ENCODE results near the gene MKNK1.

MKNK1 gene

DNA sequence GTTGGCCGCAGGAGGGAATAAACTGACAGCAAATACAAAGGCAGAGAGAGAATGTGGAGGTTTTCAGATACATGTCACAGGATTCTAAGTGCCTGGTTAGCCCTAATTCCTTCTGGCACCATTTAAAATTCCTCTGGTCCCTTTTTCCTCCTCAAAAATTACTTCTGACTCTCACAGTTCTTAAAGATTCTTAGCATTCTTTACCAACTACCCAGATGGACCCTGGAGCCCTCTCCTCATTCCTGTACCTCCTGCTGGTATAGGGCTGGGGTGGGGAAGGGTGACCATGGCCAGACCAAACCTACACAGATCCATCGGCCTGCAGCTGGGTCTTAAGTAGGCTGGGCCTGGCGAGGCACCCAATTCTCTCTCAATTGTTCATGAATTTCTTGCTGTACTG, 7.2 kb downstream of the MKNK1 start:
- H3K27ac ChIP-seq: no peak overlapping the region
- no peak for DNase-seq (ENCODE audit: low read depth, low spot score)
- H3K36me3 ChIP-seq (ENCODE audit: insufficient read depth, low read length): no peaks in the 10 kb centered on the region; the same call in 1 of the 2 replicates

DNA sequence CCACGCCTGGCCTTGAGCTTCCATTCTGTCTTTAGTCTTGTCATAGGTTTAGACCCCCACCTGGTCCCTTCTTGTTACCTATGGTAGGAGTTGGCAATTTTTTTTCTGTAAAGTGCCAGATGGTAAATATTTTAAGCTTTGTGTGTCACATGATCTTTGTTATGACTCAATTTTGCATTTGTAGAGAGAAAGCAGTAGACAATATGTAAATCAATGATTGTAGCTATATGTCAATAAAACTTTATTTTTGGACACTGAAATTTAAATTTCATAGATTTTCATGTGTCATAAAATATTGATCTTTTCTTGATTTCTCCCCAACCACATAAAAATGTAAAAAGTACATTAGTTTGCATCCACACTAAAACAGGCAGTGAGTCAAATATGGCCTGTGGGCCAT, 8.0 kb downstream of the MKNK1 start:
- Histone ChIP-seq H3K4me3 (no peak overlapping the region), H3K9ac (ENCODE audit: insufficient read length) (no peak overlapping the region), H3K36me3 (ENCODE audit: insufficient read depth, low read length) (peaks cover 6% of the 10 kb centered on the region; the same call in 1 of the 2 replicates), H3K9me3 (ENCODE audit: low read depth, low read length) (no peaks in the 10 kb centered on the region), H3K27ac (no peak overlapping the region)
- DNase-seq (ENCODE audit: low read depth, low spot score): no peak
- TF ChIP-seq POLR2AphosphoS5 (IDR thresholded peaks at IDR 0.05; ENCODE audit: borderline replicate concordance, low read depth, low read length): no peak
- TF ChIP-seq FOXP2 (optimal IDR thresholded peaks at IDR 0.05; ENCODE audit: control extremely low read depth, extremely low read length, insufficient read depth): no peak
- no peak for TF ChIP-seq EZH2 (IDR thresholded peaks at IDR 0.05)

More for the DNA sequence above, 7.2 kb downstream of the MKNK1 start:
- no peak overlapping the region for H3K9ac ChIP-seq (ENCODE audit: insufficient read length)
- no peak overlapping the region for H3K4me3 ChIP-seq
- TF ChIP-seq FOXP2 (optimal IDR thresholded peaks at IDR 0.05; ENCODE audit: control extremely low read depth, extremely low read length, insufficient read depth) (no peak), POLR2AphosphoS5 (IDR thresholded peaks at IDR 0.05; ENCODE audit: borderline replicate concordance, low read depth, low read length) (no peak), EZH2 (IDR thresholded peaks at IDR 0.05) (no peak)
- H3K9me3 ChIP-seq (ENCODE audit: low read depth, low read length): no peaks in the 10 kb centered on the region

DNA sequence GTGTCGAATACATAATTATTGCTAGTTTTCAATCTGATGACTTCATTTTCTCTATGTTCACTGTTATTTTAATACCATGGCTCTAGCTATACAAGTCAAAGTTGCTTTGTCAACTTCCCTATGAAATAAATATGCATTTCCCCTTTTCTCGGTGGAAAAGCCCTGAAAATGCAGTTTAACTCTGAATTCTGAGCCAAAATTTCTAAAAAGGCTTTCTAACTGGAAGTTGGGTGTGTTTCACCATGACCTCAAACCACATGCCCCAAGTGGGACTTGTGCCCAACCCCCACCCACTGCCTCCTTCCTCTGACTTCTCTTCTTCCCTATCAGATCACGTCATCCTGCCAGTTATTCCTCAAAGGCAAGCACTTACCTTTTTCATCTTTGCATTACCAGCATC, 8.9 kb downstream of the MKNK1 start:
- no peak overlapping the region for H3K9ac ChIP-seq (ENCODE audit: insufficient read length)
- H3K36me3 ChIP-seq (ENCODE audit: insufficient read depth, low read length): peaks cover 7% of the 10 kb centered on the region; the same call in 1 of the 2 replicates
- no peaks in the 10 kb centered on the region for H3K9me3 ChIP-seq (ENCODE audit: low read depth, low read length)
- H3K4me3 ChIP-seq: no peak overlapping the region
- no peak for DNase-seq (ENCODE audit: low read depth, low spot score)
- TF ChIP-seq EZH2 (IDR thresholded peaks at IDR 0.05) (no peak), FOXP2 (optimal IDR thresholded peaks at IDR 0.05; ENCODE audit: control extremely low read depth, extremely low read length, insufficient read depth) (no peak)
- H3K27ac ChIP-seq: no peak overlapping the region

DNA sequence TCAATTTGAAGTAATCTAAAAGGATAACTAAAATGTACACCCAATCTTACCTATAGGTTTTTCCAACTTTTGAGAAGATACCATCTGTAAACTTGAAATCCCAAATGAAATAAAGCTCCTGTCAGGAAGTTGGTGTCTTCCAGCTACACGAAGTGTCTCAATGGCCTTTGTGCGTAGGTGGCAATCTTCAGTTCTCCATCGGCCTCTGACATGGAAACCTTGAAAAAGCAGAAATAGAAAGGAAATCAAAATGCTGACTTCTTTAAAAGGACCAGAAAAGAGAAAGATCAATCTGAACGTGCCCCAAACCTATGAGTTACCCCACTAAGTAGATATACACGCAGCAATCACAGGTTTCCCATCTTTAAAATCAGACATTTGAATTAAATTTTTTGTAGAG, 10.0 kb downstream of the MKNK1 start:
- DNase-seq (ENCODE audit: low read depth, low spot score): no peak
- no peak overlapping the region for H3K9ac ChIP-seq (ENCODE audit: insufficient read length)
- peaks cover 7% of the 10 kb centered on the region; the same call in 1 of the 2 replicates for H3K36me3 ChIP-seq (ENCODE audit: insufficient read depth, low read length)
- no peak for TF ChIP-seq EZH2 (IDR thresholded peaks at IDR 0.05)
- TF ChIP-seq FOXP2 (optimal IDR thresholded peaks at IDR 0.05; ENCODE audit: control extremely low read depth, extremely low read length, insufficient read depth): no peak
- TF ChIP-seq POLR2AphosphoS5 (IDR thresholded peaks at IDR 0.05; ENCODE audit: borderline replicate concordance, low read depth, low read length): no peak
- no peak overlapping the region for H3K4me3 ChIP-seq
- H3K9me3 ChIP-seq (ENCODE audit: low read depth, low read length): no peaks in the 10 kb centered on the region
- H3K27ac ChIP-seq: no peak overlapping the region

DNA sequence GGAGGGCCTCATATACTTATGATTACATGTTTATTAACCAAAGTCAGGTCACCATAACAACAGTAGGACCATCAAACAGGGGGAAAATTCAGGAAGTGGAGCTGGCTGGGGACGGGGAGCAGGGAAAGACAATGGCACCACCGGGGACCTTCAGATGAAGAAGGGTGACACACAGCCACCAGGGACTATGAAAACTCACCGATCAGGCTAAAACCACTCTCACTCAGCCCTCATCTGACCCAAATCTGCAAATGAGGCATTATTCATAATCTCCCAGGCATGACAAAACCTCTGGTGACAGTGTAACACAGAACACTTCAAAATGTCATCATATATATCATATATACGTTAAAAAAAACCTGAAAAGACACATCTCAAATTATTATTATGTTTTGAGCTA, 11.2 kb downstream of the MKNK1 start:
- Histone ChIP-seq H3K36me3 (ENCODE audit: insufficient read depth, low read length) (peaks cover 7% of the 10 kb centered on the region; the same call in 1 of the 2 replicates), H3K27ac (no peak overlapping the region), H3K9me3 (ENCODE audit: low read depth, low read length) (no peaks in the 10 kb centered on the region), H3K9ac (ENCODE audit: insufficient read length) (no peak overlapping the region), H3K4me3 (no peak overlapping the region)
- no peak for DNase-seq (ENCODE audit: low read depth, low spot score)
- TF ChIP-seq POLR2AphosphoS5 (IDR thresholded peaks at IDR 0.05; ENCODE audit: borderline replicate concordance, low read depth, low read length) (no peak), FOXP2 (optimal IDR thresholded peaks at IDR 0.05; ENCODE audit: control extremely low read depth, extremely low read length, insufficient read depth) (no peak), EZH2 (IDR thresholded peaks at IDR 0.05) (no peak)

DNA sequence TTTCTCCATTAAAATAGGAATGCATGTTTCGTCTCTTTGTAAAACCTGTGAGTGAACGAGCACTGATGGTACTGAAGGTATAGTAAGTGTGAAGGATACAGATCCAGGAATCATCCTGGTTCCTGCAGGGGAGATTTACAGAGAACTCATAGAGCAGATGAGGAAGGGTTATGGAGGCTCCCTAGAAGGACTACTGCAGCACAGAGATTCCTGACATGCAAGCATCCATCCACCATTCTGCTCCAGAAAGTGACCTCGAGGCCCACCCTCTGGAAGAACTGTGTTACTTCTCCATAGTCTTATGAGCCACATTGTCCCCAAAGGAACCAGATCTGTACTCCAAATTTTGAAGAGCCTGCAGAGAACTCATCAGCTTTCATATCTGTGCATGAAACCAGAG, 14.5 kb downstream of the MKNK1 start:
- peaks cover 7% of the 10 kb centered on the region; the same call in 1 of the 2 replicates for H3K36me3 ChIP-seq (ENCODE audit: insufficient read depth, low read length)
- H3K9me3 ChIP-seq (ENCODE audit: low read depth, low read length): no peaks in the 10 kb centered on the region
- no peak overlapping the region for H3K9ac ChIP-seq (ENCODE audit: insufficient read length)
- TF ChIP-seq EZH2 (IDR thresholded peaks at IDR 0.05): no peak
- no peak for TF ChIP-seq POLR2AphosphoS5 (IDR thresholded peaks at IDR 0.05; ENCODE audit: borderline replicate concordance, low read depth, low read length)
- no peak for TF ChIP-seq FOXP2 (optimal IDR thresholded peaks at IDR 0.05; ENCODE audit: control extremely low read depth, extremely low read length, insufficient read depth)
- no peak for DNase-seq (ENCODE audit: low read depth, low spot score)
- no peak overlapping the region for H3K4me3 ChIP-seq
- no peak overlapping the region for H3K27ac ChIP-seq

DNA sequence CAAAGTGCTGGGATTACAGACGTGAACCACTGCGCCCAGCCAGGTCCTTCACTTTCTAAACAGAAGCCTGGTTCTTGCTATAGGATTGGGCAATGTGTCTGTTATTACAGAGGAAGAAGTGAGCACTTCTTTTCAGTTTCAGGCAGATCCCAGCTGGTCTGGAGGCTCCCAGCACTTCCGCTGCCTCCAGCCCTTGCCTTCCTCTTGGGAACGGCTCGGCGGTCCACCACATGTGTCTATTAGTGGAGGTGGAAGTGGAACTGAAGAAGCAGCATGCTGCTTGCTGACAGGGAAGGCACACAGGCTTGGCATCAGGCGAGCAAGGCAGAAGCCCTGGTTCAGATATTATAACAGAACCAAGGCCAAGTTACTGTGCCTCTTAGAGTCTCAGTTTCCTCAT, 17.0 kb downstream of the MKNK1 start:
- Histone ChIP-seq H3K27ac (no peak overlapping the region), H3K9me3 (ENCODE audit: low read depth, low read length) (no peaks in the 10 kb centered on the region)
- TF ChIP-seq POLR2AphosphoS5 (IDR thresholded peaks at IDR 0.05; ENCODE audit: borderline replicate concordance, low read depth, low read length) (no peak), EZH2 (IDR thresholded peaks at IDR 0.05) (no peak), FOXP2 (optimal IDR thresholded peaks at IDR 0.05; ENCODE audit: control extremely low read depth, extremely low read length, insufficient read depth) (no peak)

DNA sequence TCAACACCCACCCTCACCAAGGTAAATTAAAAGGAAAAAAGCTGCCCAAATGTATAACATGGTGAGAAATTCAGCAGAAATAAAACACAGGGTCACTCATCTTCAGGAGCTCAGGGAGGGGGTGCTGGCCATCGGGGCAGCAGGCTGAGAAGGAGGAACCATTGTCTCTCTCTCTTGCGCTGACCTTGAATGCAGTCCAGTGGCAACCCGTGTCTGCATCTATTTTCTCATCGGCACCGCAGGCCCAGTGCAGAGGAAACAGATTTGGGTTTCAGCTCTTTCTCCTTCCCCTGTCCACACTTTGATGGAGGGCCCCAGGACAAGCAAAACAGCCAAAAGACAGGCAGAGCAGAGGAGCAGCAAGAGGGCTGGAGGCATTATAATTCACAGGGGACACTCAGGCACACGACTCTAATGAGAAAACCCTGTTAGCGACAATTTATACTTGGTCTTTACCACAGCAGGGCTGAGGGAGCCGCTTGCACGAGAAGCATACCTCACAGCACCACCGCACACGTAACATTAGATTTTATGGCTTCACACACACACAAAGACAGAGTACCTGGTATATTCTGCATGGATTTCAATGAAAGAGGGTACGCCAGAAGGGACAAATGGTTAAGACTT, 18.6 kb downstream of the MKNK1 start:
- no peak for TF ChIP-seq EZH2 (IDR thresholded peaks at IDR 0.05)
- TF ChIP-seq POLR2AphosphoS5 (IDR thresholded peaks at IDR 0.05; ENCODE audit: borderline replicate concordance, low read depth, low read length): no peak
- TF ChIP-seq FOXP2 (optimal IDR thresholded peaks at IDR 0.05; ENCODE audit: control extremely low read depth, extremely low read length, insufficient read depth): no peak
- peaks cover under 1% of the 10 kb centered on the region; the same call in 1 of the 2 replicates for H3K36me3 ChIP-seq (ENCODE audit: insufficient read depth, low read length)

More for the DNA sequence above, 17.0 kb downstream of the MKNK1 start:
- Histone ChIP-seq H3K9ac (ENCODE audit: insufficient read length) (no peak overlapping the region), H3K4me3 (no peak overlapping the region), H3K36me3 (ENCODE audit: insufficient read depth, low read length) (peaks cover 7% of the 10 kb centered on the region; the same call in 1 of the 2 replicates)
- DNase-seq (ENCODE audit: low read depth, low spot score): no peak

DNA sequence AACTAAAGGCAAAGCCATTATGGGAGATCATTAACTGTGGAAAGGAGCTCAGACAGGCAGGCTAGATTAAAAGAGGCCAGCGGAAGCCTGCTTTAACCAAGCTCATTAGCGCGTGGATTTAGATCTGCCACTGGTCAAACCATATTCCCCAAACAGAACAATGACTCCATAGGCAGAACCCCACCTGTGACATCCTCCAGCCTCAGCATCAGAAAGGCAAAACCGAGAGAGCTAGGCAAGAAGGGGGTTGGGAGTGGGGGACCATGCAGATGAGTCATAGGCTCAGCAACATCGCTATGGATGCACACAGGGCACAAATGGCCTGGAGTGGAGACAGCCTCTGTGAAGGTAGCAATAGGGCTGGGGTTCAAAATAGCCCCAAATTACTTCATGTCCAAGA, 20.6 kb downstream of the MKNK1 start:
- no peak overlapping the region for H3K27ac ChIP-seq
- no peak overlapping the region for H3K4me3 ChIP-seq
- no peak for DNase-seq (ENCODE audit: low read depth, low spot score)
- TF ChIP-seq POLR2AphosphoS5 (IDR thresholded peaks at IDR 0.05; ENCODE audit: borderline replicate concordance, low read depth, low read length) (no peak), FOXP2 (optimal IDR thresholded peaks at IDR 0.05; ENCODE audit: control extremely low read depth, extremely low read length, insufficient read depth) (no peak), EZH2 (IDR thresholded peaks at IDR 0.05) (no peak)
- H3K9me3 ChIP-seq (ENCODE audit: low read depth, low read length): no peaks in the 10 kb centered on the region
- no peak overlapping the region for H3K9ac ChIP-seq (ENCODE audit: insufficient read length)
- H3K36me3 ChIP-seq (ENCODE audit: insufficient read depth, low read length): 0 out of 2 replicates have a peak, but pooled peaks cover 7% of the 10 kb centered on the region

More for the DNA sequence above, 18.6 kb downstream of the MKNK1 start:
- Histone ChIP-seq H3K9ac (ENCODE audit: insufficient read length) (no peak overlapping the region), H3K9me3 (ENCODE audit: low read depth, low read length) (no peaks in the 10 kb centered on the region), H3K27ac (no peak overlapping the region), H3K4me3 (no peak overlapping the region)
- DNase-seq (ENCODE audit: low read depth, low spot score): no peak
